Measurements from ENCODE around the gene MYO10.

DNA sequence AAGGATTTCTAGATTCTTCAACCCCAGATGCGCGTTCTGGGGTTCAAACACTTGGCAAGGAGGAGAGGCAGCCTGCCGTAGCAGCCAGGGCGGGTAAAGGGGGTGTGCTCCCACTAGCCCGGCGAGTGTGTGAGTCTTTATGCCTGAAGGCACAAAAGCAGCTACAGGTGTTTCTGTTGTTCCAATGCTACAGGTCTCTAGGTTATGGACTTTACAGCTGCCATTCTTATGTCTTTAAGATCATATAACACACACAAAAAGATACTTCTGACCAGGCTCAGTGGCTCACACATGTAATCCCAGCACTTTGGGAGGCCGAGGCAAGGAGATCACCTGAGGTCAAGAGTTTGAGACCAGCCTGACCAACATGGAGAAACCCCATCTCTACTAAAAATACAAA is 185.6 kb downstream of the MYO10 start:
- no peak for TF ChIP-seq ZFX (IDR thresholded peaks at IDR 0.05)
- TF ChIP-seq, protein P1, sequence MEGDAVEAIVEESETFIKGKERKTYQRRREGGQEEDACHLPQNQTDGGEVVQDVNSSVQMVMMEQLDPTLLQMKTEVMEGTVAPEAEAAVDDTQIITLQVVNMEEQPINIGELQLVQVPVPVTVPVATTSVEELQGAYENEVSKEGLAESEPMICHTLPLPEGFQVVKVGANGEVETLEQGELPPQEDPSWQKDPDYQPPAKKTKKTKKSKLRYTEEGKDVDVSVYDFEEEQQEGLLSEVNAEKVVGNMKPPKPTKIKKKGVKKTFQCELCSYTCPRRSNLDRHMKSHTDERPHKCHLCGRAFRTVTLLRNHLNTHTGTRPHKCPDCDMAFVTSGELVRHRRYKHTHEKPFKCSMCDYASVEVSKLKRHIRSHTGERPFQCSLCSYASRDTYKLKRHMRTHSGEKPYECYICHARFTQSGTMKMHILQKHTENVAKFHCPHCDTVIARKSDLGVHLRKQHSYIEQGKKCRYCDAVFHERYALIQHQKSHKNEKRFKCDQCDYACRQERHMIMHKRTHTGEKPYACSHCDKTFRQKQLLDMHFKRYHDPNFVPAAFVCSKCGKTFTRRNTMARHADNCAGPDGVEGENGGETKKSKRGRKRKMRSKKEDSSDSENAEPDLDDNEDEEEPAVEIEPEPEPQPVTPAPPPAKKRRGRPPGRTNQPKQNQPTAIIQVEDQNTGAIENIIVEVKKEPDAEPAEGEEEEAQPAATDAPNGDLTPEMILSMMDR (conservative IDR thresholded peaks at IDR 0.05) = no peak

Data from C4-2B (cell line).